ENCODE results near the gene BEND7. TPM values are rescaled to one million over a fixed set of nuclear protein-coding genes. Genes with fewer than 3 reads are reported as not detected.

The BEND7 gene
- total and polyA plus RNA-seq, 5 donors = 7.1 to 17.4 (median 14.3) TPM

GRCh38 chr10:13481690-13482089, 47.1 kb downstream of the BEND7 start:
- H3K9me3 ChIP-seq (ENCODE audit: control insufficient read depth, low read length) = no peaks in the 10 kb centered on the region
- DNase-seq = no peak
- H3K4me3 ChIP-seq (ENCODE audit: low read length) = no peak overlapping the region
- intact Hi-C loops (cut with DNase I) = no loop called here
- H3K27me3 ChIP-seq (ENCODE audit: control insufficient read depth, insufficient read depth) = no peaks in the 10 kb centered on the region
- H3K4me1 ChIP-seq (ENCODE audit: control insufficient read depth, insufficient read depth, low read length) = no peaks in the 10 kb centered on the region
- ATAC-seq = no peak
- WGBS = 87% methylated on average over 10 of the region's 10 CpGs
- no peak overlapping the region for H3K27ac ChIP-seq (ENCODE audit: low read length)

GRCh38 chr10:13475124-13475523, 53.7 kb downstream of the BEND7 start:
- Histone ChIP-seq H3K9me3 (ENCODE audit: control insufficient read depth, low read length) (no peaks in the 10 kb centered on the region), H3K4me3 (ENCODE audit: low read length) (no peak overlapping the region)
- no peak for ATAC-seq

GRCh38 chr10:13473986-13474385, 54.8 kb downstream of the BEND7 start:
- DNase-seq (no peak), ATAC-seq (no peak)
- intact Hi-C loops (cut with DNase I) = no loop called here
- Histone ChIP-seq H3K4me3 (ENCODE audit: low read length) (no peak overlapping the region), H3K9me3 (ENCODE audit: control insufficient read depth, low read length) (no peaks in the 10 kb centered on the region), H3K27me3 (ENCODE audit: control insufficient read depth, insufficient read depth) (no peaks in the 10 kb centered on the region), H3K27ac (ENCODE audit: low read length) (no peak overlapping the region), H3K4me1 (ENCODE audit: control insufficient read depth, insufficient read depth, low read length) (no peaks in the 10 kb centered on the region)
- WGBS = 97% methylated on average over 26 of the region's 26 CpGs

More at GRCh38 chr10:13475124-13475523, 53.7 kb downstream of the BEND7 start:
- Histone ChIP-seq H3K27me3 (ENCODE audit: control insufficient read depth, insufficient read depth) (no peaks in the 10 kb centered on the region), H3K27ac (ENCODE audit: low read length) (no peak overlapping the region), H3K4me1 (ENCODE audit: control insufficient read depth, insufficient read depth, low read length) (no peaks in the 10 kb centered on the region)
- no peak for DNase-seq
- intact Hi-C loops (cut with DNase I) = no loop called here

GRCh38 chr10:13472359-13472758, 56.5 kb downstream of the BEND7 start:
- intact Hi-C loops (cut with DNase I) = no loop called here
- DNase-seq = no peak
- 96% methylated on average over 19 of the region's 19 CpGs for WGBS
- H3K9me3 ChIP-seq (ENCODE audit: control insufficient read depth, low read length) = no peaks in the 10 kb centered on the region
- no peak overlapping the region for H3K4me3 ChIP-seq (ENCODE audit: low read length)
- no peak overlapping the region for H3K27ac ChIP-seq (ENCODE audit: low read length)
- H3K4me1 ChIP-seq (ENCODE audit: control insufficient read depth, insufficient read depth, low read length) = no peaks in the 10 kb centered on the region
- ATAC-seq = no peak
- H3K27me3 ChIP-seq (ENCODE audit: control insufficient read depth, insufficient read depth) = no peaks in the 10 kb centered on the region

GRCh38 chr10:13470270-13470669, 58.5 kb downstream of the BEND7 start:
- intact Hi-C loops (cut with DNase I) = no loop called here
- ATAC-seq (no peak), DNase-seq (no peak)
- 83% methylated on average over 3 of the region's 3 CpGs for WGBS
- no peaks in the 10 kb centered on the region for H3K9me3 ChIP-seq (ENCODE audit: control insufficient read depth, low read length)
- no peak overlapping the region for H3K27ac ChIP-seq (ENCODE audit: low read length)
- no peak overlapping the region for H3K4me3 ChIP-seq (ENCODE audit: low read length)
- no peaks in the 10 kb centered on the region for H3K4me1 ChIP-seq (ENCODE audit: control insufficient read depth, insufficient read depth, low read length)
- H3K27me3 ChIP-seq (ENCODE audit: control insufficient read depth, insufficient read depth) = no peaks in the 10 kb centered on the region

- H3K9me3 ChIP-seq (ENCODE audit: control insufficient read depth, low read length) = no peaks in the 10 kb centered on the region
- intact Hi-C loops (cut with DNase I) = no loop called here
- no peaks in the 10 kb centered on the region for H3K4me1 ChIP-seq (ENCODE audit: control insufficient read depth, insufficient read depth, low read length)
- H3K27me3 ChIP-seq (ENCODE audit: control insufficient read depth, insufficient read depth) = no peaks in the 10 kb centered on the region
- no peak overlapping the region for H3K4me3 ChIP-seq (ENCODE audit: low read length)
- no peak overlapping the region for H3K27ac ChIP-seq (ENCODE audit: low read length)
- DNase-seq (no peak), ATAC-seq (no peak)
Measured at GRCh38 chr10:13462551-13462950, 66.3 kb downstream of the BEND7 start.

GRCh38 chr10:13458687-13459012, 70.2 kb downstream of the BEND7 start:
- no peak overlapping the region for H3K4me3 ChIP-seq (ENCODE audit: low read length)
- intact Hi-C loops (cut with DNase I) = no loop called here
- no peaks in the 10 kb centered on the region for H3K9me3 ChIP-seq (ENCODE audit: control insufficient read depth, low read length)
- WGBS = 92% methylated on average over 4 of the region's 4 CpGs
- H3K27ac ChIP-seq (ENCODE audit: low read length) = no peak overlapping the region
- no peak for ATAC-seq
- DNase-seq = no peak
- no peaks in the 10 kb centered on the region for H3K27me3 ChIP-seq (ENCODE audit: control insufficient read depth, insufficient read depth)
- no peaks in the 10 kb centered on the region for H3K4me1 ChIP-seq (ENCODE audit: control insufficient read depth, insufficient read depth, low read length)

GRCh38 chr10:13457958-13458686, 70.7 kb downstream of the BEND7 start:
- 84% methylated on average over 13 of the region's 13 CpGs for WGBS
- Histone ChIP-seq H3K27ac (ENCODE audit: low read length) (no peak overlapping the region), H3K27me3 (ENCODE audit: control insufficient read depth, insufficient read depth) (no peaks in the 10 kb centered on the region)

GRCh38 chr10:13453896-13454295, 74.9 kb downstream of the BEND7 start:
- intact Hi-C loops (cut with DNase I) = no loop called here
- DNase-seq (no peak), ATAC-seq (no peak)
- no peak overlapping the region for H3K27ac ChIP-seq (ENCODE audit: low read length)
- H3K4me3 ChIP-seq (ENCODE audit: low read length) = no peak overlapping the region
- H3K27me3 ChIP-seq (ENCODE audit: control insufficient read depth, insufficient read depth) = no peaks in the 10 kb centered on the region
- 71% methylated on average over 8 of the region's 8 CpGs for WGBS
- no peaks in the 10 kb centered on the region for H3K4me1 ChIP-seq (ENCODE audit: control insufficient read depth, insufficient read depth, low read length)
- no peaks in the 10 kb centered on the region for H3K9me3 ChIP-seq (ENCODE audit: control insufficient read depth, low read length)

More at GRCh38 chr10:13457958-13458686, 70.7 kb downstream of the BEND7 start:
- intact Hi-C loops (cut with DNase I) = no loop called here
- H3K4me1 ChIP-seq (ENCODE audit: control insufficient read depth, insufficient read depth, low read length) = no peaks in the 10 kb centered on the region
- H3K9me3 ChIP-seq (ENCODE audit: control insufficient read depth, low read length) = no peaks in the 10 kb centered on the region
- H3K4me3 ChIP-seq (ENCODE audit: low read length) = no peak overlapping the region
- DNase-seq (no peak), ATAC-seq (no peak)

- intact Hi-C loops (cut with DNase I) = no loop called here
- Histone ChIP-seq H3K4me1 (ENCODE audit: control insufficient read depth, insufficient read depth, low read length) (no peaks in the 10 kb centered on the region), H3K27me3 (ENCODE audit: control insufficient read depth, insufficient read depth) (no peaks in the 10 kb centered on the region), H3K27ac (ENCODE audit: low read length) (no peak overlapping the region), H3K4me3 (ENCODE audit: low read length) (no peak overlapping the region), H3K9me3 (ENCODE audit: control insufficient read depth, low read length) (no peaks in the 10 kb centered on the region)
- no peak for ATAC-seq
- DNase-seq = no peak
- WGBS = 89% methylated on average over 4 of the region's 4 CpGs
Measured at GRCh38 chr10:13450069-13450468, 78.7 kb downstream of the BEND7 start.

- ATAC-seq = no peak
- Histone ChIP-seq H3K27me3 (ENCODE audit: control insufficient read depth, insufficient read depth) (no peaks in the 10 kb centered on the region), H3K4me3 (ENCODE audit: low read length) (no peak overlapping the region), H3K9me3 (ENCODE audit: control insufficient read depth, low read length) (no peaks in the 10 kb centered on the region), H3K27ac (ENCODE audit: low read length) (no peak overlapping the region), H3K4me1 (ENCODE audit: control insufficient read depth, insufficient read depth, low read length) (no peaks in the 10 kb centered on the region)
- intact Hi-C loops (cut with DNase I) = no loop called here
- WGBS = 79% methylated on average over 7 of the region's 7 CpGs
- DNase-seq = no peak
Measured at GRCh38 chr10:13449296-13449695, 79.5 kb downstream of the BEND7 start.

GRCh38 chr10:13448216-13448615, 80.6 kb downstream of the BEND7 start:
- Histone ChIP-seq H3K4me1 (ENCODE audit: control insufficient read depth, insufficient read depth, low read length) (no peaks in the 10 kb centered on the region), H3K4me3 (ENCODE audit: low read length) (no peak overlapping the region), H3K9me3 (ENCODE audit: control insufficient read depth, low read length) (no peaks in the 10 kb centered on the region), H3K27me3 (ENCODE audit: control insufficient read depth, insufficient read depth) (no peaks in the 10 kb centered on the region), H3K27ac (ENCODE audit: low read length) (no peak overlapping the region)
- WGBS = 81% methylated on average over 8 of the region's 8 CpGs
- no peak for DNase-seq
- intact Hi-C loops (cut with DNase I) = no loop called here
- no peak for ATAC-seq
